Sigmoid colon (tissue), 7 donors: ENCODE measurements around the gene CMAS. TPM values are rescaled to one million over a fixed set of nuclear protein-coding genes. Genes with fewer than 3 reads are reported as not detected.

Source experiments
- DNase-seq: peaks from one replicate; pipeline ENCODE4 v3.0.0-alpha.2; 2019
- H3K27ac ChIP-seq, 4 donors: fragments of 200-600 bp; sonication (generic); one replicate each; pipeline ENCODE4 v1.5.1; 2016 to 2019; ENCODE audit warnings: mild to moderate bottlenecking in 1 of 4
- H3K27me3 ChIP-seq, 3 donors: fragments of 200-600 bp; sonication (generic); one replicate each; pipeline ENCODE4 v1.5.1; 2019; ENCODE audit warnings: mild to moderate bottlenecking in 1 of 3
- H3K36me3 ChIP-seq, 4 donors: fragments of 200-600 bp; sonication (generic); one replicate each; pipeline ENCODE4 v1.5.1; 2016 to 2019
- H3K4me1 ChIP-seq, 4 donors: fragments of 200-600 bp; sonication (generic); one replicate each; pipeline ENCODE4 v1.5.1; 2017 to 2019
- H3K4me3 ChIP-seq, 4 donors: fragments of 200-600 bp; sonication (generic); one replicate each; pipeline ENCODE4 v1.5.1; 2017 to 2019; ENCODE audit warnings: mild to moderate bottlenecking in 2 of 4, moderate library complexity in 1 of 4
- H3K9me3 ChIP-seq, 4 donors: fragments of 200-600 bp in 3 of 4; sonication (generic) in 3 of 4; one replicate each; pipeline versions ENCODE4 v1.5.1 to v1.6.1; 2013 to 2019
- EP300 ChIP-seq, 4 donors: sonication (generic); formaldehyde crosslinking; IDR thresholded peaks; one replicate each; pipeline ENCODE4 v1.6.1; 2017; ENCODE audit warnings: antibody characterized with exemption in 4 of 4
- POLR2A ChIP-seq, 2 donors: fragments of 450-650 bp; IDR thresholded peaks; one replicate each; pipeline ENCODE4 v1.6.1; 2016; ENCODE audit warnings: antibody characterized with exemption in 2 of 2, mild to moderate bottlenecking in 2 of 2, moderate library complexity in 2 of 2
- POLR2AphosphoS5 ChIP-seq, 4 donors: sonication (generic); formaldehyde crosslinking; IDR thresholded peaks; one replicate each; pipeline ENCODE4 v1.6.1; 2017; ENCODE audit warnings: antibody characterized with exemption in 4 of 4
- WGBS, 2 donors: extraction: QIAGEN DNeasy Blood & Tissue Kit; methylation state at CpG; one replicate each; pipeline ENCODE4 v1.1.7; 2013; 5-methylcytosine and 5-hydroxymethylcytosine counted together
- intact Hi-C: fragments of 100-400 bp; cut with DNase I; formaldehyde crosslinking; loops from one replicate; pipeline ENCODE4 v1.15.1; 2023
- polyA plus RNA-seq, 3 donors: library from polyadenylated mRNA; stranded (reverse); fragments of 200-250 nt; gene quantifications; one replicate each; pipeline ENCODE4 v1.2.3, GENCODE V29; 2013
- total RNA-seq, 4 donors: library from RNA; depleted of rRNA; stranded (reverse); fragments of >200 nt; gene quantifications; one replicate each; pipeline ENCODE4 v1.1.0, GENCODE V29; 2016
- TF ChIP-seq, protein P1 (sequence below), 4 experiments: fragments of 450-650 bp in 3 of 4; fragments of 200-600 bp in 1 of 4; IDR thresholded peaks; one replicate each; pipeline ENCODE4 v1.5.1; 2016 to 2019; ENCODE audit warnings: antibody characterized with exemption in 4 of 4, mild to moderate bottlenecking in 3 of 4, moderate library complexity in 2 of 4
- donor health status: healthy with polysubstance abuse.
- donor health status: Bipolar disorder and iron deficiency.
- donor health status: healthy.

Gene CMAS
- total and polyA plus RNA-seq, 7 donors, result 23.3 to 226 (median 35.1) TPM

DNA sequence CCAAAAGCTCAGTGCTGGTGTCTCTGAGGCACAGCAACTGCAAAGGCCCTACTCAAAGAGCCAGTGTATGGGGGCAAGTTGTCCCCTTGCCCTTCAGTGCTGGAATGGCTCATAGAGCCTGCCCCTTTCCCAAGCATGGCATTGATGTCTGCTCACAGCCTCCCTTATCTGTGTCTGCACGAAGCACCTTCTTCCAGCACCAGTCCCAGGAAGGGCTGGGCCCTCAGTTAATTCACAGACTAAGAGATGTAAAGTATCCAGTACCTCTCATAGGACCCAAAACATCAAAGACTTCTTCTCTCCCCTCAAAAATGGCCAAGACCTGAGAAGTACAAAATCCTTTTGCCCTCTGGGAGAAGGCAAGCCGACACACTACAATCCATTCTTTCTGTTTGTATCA lies 1.6 kb upstream of the CMAS start:
- no peak for DNase-seq
- H3K4me1 ChIP-seq, result peaks cover 0 to 17% (median 10%) of the 10 kb centered on the region in 4 donors
- H3K27ac ChIP-seq, result no peak overlapping the region
- H3K27me3 ChIP-seq, result no peaks in the 10 kb centered on the region
- 39 to 46% methylated on average over 2 of the region's 2 CpGs for WGBS, 2 donors
- no peak overlapping the region for H3K4me3 ChIP-seq
- no peaks in the 10 kb centered on the region for H3K36me3 ChIP-seq
- no peaks in the 10 kb centered on the region for H3K9me3 ChIP-seq
- TF ChIP-seq POLR2AphosphoS5 (IDR thresholded peaks at IDR 0.05) (no peak), EP300 (IDR thresholded peaks at IDR 0.05) (no peak), POLR2A (IDR thresholded peaks at IDR 0.05) (no peak)
- TF ChIP-seq, protein P1, sequence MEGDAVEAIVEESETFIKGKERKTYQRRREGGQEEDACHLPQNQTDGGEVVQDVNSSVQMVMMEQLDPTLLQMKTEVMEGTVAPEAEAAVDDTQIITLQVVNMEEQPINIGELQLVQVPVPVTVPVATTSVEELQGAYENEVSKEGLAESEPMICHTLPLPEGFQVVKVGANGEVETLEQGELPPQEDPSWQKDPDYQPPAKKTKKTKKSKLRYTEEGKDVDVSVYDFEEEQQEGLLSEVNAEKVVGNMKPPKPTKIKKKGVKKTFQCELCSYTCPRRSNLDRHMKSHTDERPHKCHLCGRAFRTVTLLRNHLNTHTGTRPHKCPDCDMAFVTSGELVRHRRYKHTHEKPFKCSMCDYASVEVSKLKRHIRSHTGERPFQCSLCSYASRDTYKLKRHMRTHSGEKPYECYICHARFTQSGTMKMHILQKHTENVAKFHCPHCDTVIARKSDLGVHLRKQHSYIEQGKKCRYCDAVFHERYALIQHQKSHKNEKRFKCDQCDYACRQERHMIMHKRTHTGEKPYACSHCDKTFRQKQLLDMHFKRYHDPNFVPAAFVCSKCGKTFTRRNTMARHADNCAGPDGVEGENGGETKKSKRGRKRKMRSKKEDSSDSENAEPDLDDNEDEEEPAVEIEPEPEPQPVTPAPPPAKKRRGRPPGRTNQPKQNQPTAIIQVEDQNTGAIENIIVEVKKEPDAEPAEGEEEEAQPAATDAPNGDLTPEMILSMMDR (IDR thresholded peaks at IDR 0.05), result no peak
- intact Hi-C loops, result loop anchor here (10.0 kb wide), 1 partner anchor 540 kb away; the partner anchor contains the start of genes GOLT1B and RECQL

DNA sequence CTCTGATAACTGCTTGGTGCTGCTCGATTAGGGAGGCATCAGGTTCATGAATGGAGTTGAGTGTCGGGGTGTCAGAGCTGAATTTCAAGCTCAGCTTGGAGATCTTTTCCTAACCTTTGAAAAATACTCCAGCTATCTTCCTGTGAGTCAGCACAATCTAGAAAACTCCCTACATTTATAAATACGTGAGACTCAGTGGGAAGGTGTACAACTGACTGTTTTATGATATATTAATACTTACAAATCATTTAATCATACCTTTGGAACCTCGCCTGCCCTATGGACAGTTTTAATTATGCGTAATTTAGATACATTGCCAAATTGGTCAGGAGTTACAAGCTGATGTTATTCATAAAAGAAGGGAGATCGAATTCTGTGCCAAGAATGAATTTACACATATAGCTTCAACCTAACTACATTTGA lies 961 bp downstream of the CMAS start:
- H3K4me1 ChIP-seq, result peaks cover 0 to 30% (median 25%) of the 10 kb centered on the region in 4 donors
- peak overlapping the region; percentile 89 to 93 (median 90) for H3K27ac ChIP-seq
- TF ChIP-seq, protein P1 (IDR thresholded peaks at IDR 0.05), result no peak
- no peak for TF ChIP-seq POLR2AphosphoS5 (IDR thresholded peaks at IDR 0.05)
- TF ChIP-seq EP300 (IDR thresholded peaks at IDR 0.05), result no peak
- no peak for TF ChIP-seq POLR2A (IDR thresholded peaks at IDR 0.05)
- H3K36me3 ChIP-seq, result no peaks in the 10 kb centered on the region
- no peaks in the 10 kb centered on the region for H3K27me3 ChIP-seq
- peak overlapping the region; percentile 91 to 98 (median 98) for H3K4me3 ChIP-seq
- DNase-seq, result no peak
- no peaks in the 10 kb centered on the region for H3K9me3 ChIP-seq
- 5 to 30% methylated on average over 6 of the region's 6 CpGs for WGBS, 2 donors
- intact Hi-C loops, result loop anchor here (10.0 kb wide), 1 partner anchor 542 kb away; the partner anchor contains the start of genes GOLT1B and RECQL

DNA sequence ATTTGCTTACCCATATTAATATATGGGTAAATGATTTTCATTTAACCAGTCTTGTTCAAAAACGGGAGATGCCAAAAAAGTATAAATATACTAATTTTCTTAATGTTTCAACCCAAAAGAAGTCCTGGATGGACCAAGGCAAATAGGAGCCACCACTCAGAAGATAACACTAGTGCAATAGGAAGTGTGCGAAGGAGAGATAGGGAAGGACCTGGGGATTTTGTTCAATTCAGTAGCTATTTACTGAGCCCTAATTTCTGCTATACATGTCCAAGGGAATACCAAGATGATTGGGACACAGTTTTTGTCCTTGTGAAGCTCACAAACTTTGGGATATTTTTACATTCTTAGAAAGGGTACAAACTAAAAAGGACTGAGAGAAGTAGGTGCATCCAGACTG lies 1.5 kb downstream of the CMAS start:
- Histone ChIP-seq H3K36me3 (no peaks in the 10 kb centered on the region), H3K4me1 (peaks cover 0 to 30% (median 25%) of the 10 kb centered on the region in 4 donors), H3K27me3 (no peaks in the 10 kb centered on the region), H3K4me3 (no peak overlapping the region), H3K27ac (peak overlapping the region in 1 of 4 donors; percentile 91), H3K9me3 (no peaks in the 10 kb centered on the region)
- TF ChIP-seq POLR2A (IDR thresholded peaks at IDR 0.05) (no peak), EP300 (IDR thresholded peaks at IDR 0.05) (no peak), POLR2AphosphoS5 (IDR thresholded peaks at IDR 0.05) (no peak)
- TF ChIP-seq, protein P1 (IDR thresholded peaks at IDR 0.05), result no peak
- DNase-seq, result no peak
- intact Hi-C loops, result loop anchor here (10.0 kb wide), 1 partner anchor 543 kb away; the partner anchor contains the start of genes GOLT1B and RECQL
- WGBS, 2 donors, result 56 to 77% methylated on average over 2 of the region's 2 CpGs

DNA sequence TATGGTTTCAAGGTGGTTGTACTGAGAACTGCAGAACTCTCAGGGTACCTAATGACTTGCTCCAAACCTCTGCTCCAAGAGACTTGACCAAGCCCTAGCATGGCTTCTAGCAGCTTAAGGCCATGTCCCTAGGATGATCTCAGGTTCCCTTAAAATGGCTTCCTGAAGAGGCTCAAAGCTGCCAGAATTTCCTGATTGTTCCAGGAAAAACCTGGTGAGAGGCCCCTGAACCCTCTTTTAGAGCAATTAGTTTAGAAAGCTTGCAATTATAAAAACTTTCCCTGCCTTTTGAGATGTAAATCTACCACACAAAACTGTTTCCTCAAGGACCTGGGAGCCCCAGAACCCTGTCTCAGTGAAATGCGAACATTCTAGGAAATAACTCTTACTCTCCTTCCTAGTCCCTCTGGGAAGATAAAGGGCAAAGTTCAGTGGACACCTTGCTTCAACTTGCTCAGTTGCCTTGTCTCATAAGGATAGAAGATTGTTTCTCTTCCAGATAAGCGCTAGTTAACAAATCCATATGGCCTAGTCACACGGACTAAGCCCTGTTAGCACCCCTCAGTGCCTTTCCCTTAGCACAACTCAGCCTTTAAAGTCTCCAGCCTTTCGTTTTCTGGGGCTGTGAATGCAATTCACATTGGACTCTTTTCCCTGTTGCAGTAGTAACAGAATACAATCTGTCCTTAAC lies 2.5 kb downstream of the CMAS start:
- peaks cover 0 to 30% (median 25%) of the 10 kb centered on the region in 4 donors for H3K4me1 ChIP-seq
- H3K27me3 ChIP-seq, result no peaks in the 10 kb centered on the region
- no peaks in the 10 kb centered on the region for H3K9me3 ChIP-seq
- TF ChIP-seq, protein P1 (IDR thresholded peaks at IDR 0.05), result no peak
- no peak for TF ChIP-seq EP300 (IDR thresholded peaks at IDR 0.05)
- no peak for TF ChIP-seq POLR2AphosphoS5 (IDR thresholded peaks at IDR 0.05)
- no peak for TF ChIP-seq POLR2A (IDR thresholded peaks at IDR 0.05)
- 27 to 66% methylated on average over 4 of the region's 4 CpGs for WGBS, 2 donors
- DNase-seq, result no peak
- no peak overlapping the region for H3K27ac ChIP-seq
- intact Hi-C loops, result loop anchor here (10.0 kb wide), 1 partner anchor 544 kb away; the partner anchor contains the start of genes GOLT1B and RECQL
- no peak overlapping the region for H3K4me3 ChIP-seq
- no peaks in the 10 kb centered on the region for H3K36me3 ChIP-seq
